ENCODE results near the gene UTP20. TPM values are rescaled to one million over a fixed set of nuclear protein-coding genes. Genes with fewer than 3 reads are reported as not detected.
A peak's percentile ranks its signal among the peaks of the same experiment; 100 is the strongest.

The UTP20 gene
- total RNA-seq (2022), result 23.7 and 24.9 TPM in 2 replicates
- Bru-seq, nascent RNA, result percentile 72 among the genes with signal in this experiment
- BruChase-seq, experiment 1, labeled RNA remaining after a 2-hour chase, result percentile 78 among the genes with signal in this experiment
- percentile 85 among the genes with signal in this experiment for BruChase-seq, experiment 2, labeled RNA remaining after a 6-hour chase
- long read RNA-seq, full-length matches to known transcripts, result 3 of 42 reads
- long read RNA-seq, partial matches to known transcripts, result 12 of 42 reads
- long read RNA-seq, other reads (novel, unspliced or antisense), result 27 of 42 reads

- peak within 1 kb of the TSS; percentile 90 for H3K27ac Mint-ChIP-seq (ENCODE audit: unreplicated experiment)
- H3K4me1 Mint-ChIP-seq (ENCODE audit: low read depth, unreplicated experiment), result peaks cover 7% of the 10 kb centered on the region
- CTCF ChIA-PET, result interaction anchor here (0.9 kb wide), 1 partner anchor 105 kb away, joined by 3 read pairs; no protein-coding TSS in a partner anchor
- POLR2A ChIA-PET, result no interaction called here
- no TSS peak for BruUV-seq (replicated peaks)
- no peaks in the 10 kb centered on the region for H3K36me3 ChIP-seq (ENCODE audit: control insufficient read depth, insufficient read depth, low read length)
- peak; percentile 91 to 93 for DNase-seq
- TF ChIP-seq, protein P1, sequence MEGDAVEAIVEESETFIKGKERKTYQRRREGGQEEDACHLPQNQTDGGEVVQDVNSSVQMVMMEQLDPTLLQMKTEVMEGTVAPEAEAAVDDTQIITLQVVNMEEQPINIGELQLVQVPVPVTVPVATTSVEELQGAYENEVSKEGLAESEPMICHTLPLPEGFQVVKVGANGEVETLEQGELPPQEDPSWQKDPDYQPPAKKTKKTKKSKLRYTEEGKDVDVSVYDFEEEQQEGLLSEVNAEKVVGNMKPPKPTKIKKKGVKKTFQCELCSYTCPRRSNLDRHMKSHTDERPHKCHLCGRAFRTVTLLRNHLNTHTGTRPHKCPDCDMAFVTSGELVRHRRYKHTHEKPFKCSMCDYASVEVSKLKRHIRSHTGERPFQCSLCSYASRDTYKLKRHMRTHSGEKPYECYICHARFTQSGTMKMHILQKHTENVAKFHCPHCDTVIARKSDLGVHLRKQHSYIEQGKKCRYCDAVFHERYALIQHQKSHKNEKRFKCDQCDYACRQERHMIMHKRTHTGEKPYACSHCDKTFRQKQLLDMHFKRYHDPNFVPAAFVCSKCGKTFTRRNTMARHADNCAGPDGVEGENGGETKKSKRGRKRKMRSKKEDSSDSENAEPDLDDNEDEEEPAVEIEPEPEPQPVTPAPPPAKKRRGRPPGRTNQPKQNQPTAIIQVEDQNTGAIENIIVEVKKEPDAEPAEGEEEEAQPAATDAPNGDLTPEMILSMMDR (IDR thresholded peaks at IDR 0.05; ENCODE audit: insufficient read depth in 1 of 2, low read depth in 1 of 2, low read length in 1 of 2, severe bottlenecking in 1 of 2, unreplicated experiment in 1 of 2), result no peak
- H3K4me1 ChIP-seq, result 0 out of 2 replicates have a peak, but pooled peaks cover 4% of the 10 kb centered on the region
- no peaks in the 10 kb centered on the region for H3K9me3 ChIP-seq
- H3K4me3 Mint-ChIP-seq (ENCODE audit: unreplicated experiment), result peak within 1 kb of the TSS; percentile 89
- H3K27me3 ChIP-seq (replicated peaks; ENCODE audit: control insufficient read depth, insufficient read depth, low read length), result no peaks in the 10 kb centered on the region; the same call in 1 of the 2 replicates
- H3K27me3 Mint-ChIP-seq (ENCODE audit: insufficient read depth, unreplicated experiment), result peaks cover 4% of the 10 kb centered on the region
- H3K4me3 ChIP-seq (ENCODE audit: low read depth, low read length), result peak within 1 kb of the TSS; percentile 84
- peaks cover 5% of the 10 kb centered on the region for H3K36me3 Mint-ChIP-seq (ENCODE audit: insufficient read depth, unreplicated experiment)
- intact Hi-C loops (cut with micrococcal nuclease; ENCODE audit: unreplicated experiment), result loop anchor here (2.0 kb wide), 1 partner anchor 451 kb away; no protein-coding TSS in a partner anchor
- H3K9me3 Mint-ChIP-seq (ENCODE audit: unreplicated experiment), result no peaks in the 10 kb centered on the region
Observed at GRCh38 chr12:101280006-101280505, at the start of gene UTP20. UTP20 (plus strand) TSS chr12:101280105; CDS start chr12:101280283, 178 bp downstream.

GRCh38 chr12:101230547-101230946 is 49.4 kb upstream of the UTP20 start:
- Histone ChIP-seq H3K4me3 (ENCODE audit: low read depth, low read length) (no peak overlapping the region), H3K4me1 (no peaks in the 10 kb centered on the region), H3K36me3 (ENCODE audit: control insufficient read depth, insufficient read depth, low read length) (no peaks in the 10 kb centered on the region), H3K9me3 (no peaks in the 10 kb centered on the region), H3K27me3 (replicated peaks; ENCODE audit: control insufficient read depth, insufficient read depth, low read length) (no peaks in the 10 kb centered on the region)
- no TSS peak for BruUV-seq (replicated peaks)
- POLR2A ChIA-PET, result no interaction called here
- H3K27ac Mint-ChIP-seq (ENCODE audit: unreplicated experiment), result no peak overlapping the region
- H3K9me3 Mint-ChIP-seq (ENCODE audit: unreplicated experiment), result no peaks in the 10 kb centered on the region
- H3K36me3 Mint-ChIP-seq (ENCODE audit: insufficient read depth, unreplicated experiment), result no peaks in the 10 kb centered on the region
- peaks cover 17% of the 10 kb centered on the region for H3K27me3 Mint-ChIP-seq (ENCODE audit: insufficient read depth, unreplicated experiment)
- TF ChIP-seq, protein P1 (IDR thresholded peaks at IDR 0.05; ENCODE audit: insufficient read depth in 1 of 2, low read depth in 1 of 2, low read length in 1 of 2, severe bottlenecking in 1 of 2, unreplicated experiment in 1 of 2), result no peak
- no peak for DNase-seq
- H3K4me1 Mint-ChIP-seq (ENCODE audit: low read depth, unreplicated experiment), result no peaks in the 10 kb centered on the region
- CTCF ChIA-PET, result no interaction called here
- intact Hi-C loops (cut with micrococcal nuclease; ENCODE audit: unreplicated experiment), result no loop called here
- no peak overlapping the region for H3K4me3 Mint-ChIP-seq (ENCODE audit: unreplicated experiment)

- TF ChIP-seq, protein P1 (IDR thresholded peaks at IDR 0.05; ENCODE audit: insufficient read depth in 1 of 2, low read depth in 1 of 2, low read length in 1 of 2, severe bottlenecking in 1 of 2, unreplicated experiment in 1 of 2), result no peak
- H3K9me3 Mint-ChIP-seq (ENCODE audit: unreplicated experiment), result no peaks in the 10 kb centered on the region
- no peaks in the 10 kb centered on the region for H3K4me1 Mint-ChIP-seq (ENCODE audit: low read depth, unreplicated experiment)
- no peak overlapping the region for H3K27ac Mint-ChIP-seq (ENCODE audit: unreplicated experiment)
- H3K36me3 Mint-ChIP-seq (ENCODE audit: insufficient read depth, unreplicated experiment), result no peaks in the 10 kb centered on the region
- no TSS peak for BruUV-seq (replicated peaks)
- Histone ChIP-seq H3K27me3 (replicated peaks; ENCODE audit: control insufficient read depth, insufficient read depth, low read length) (no peaks in the 10 kb centered on the region), H3K9me3 (no peaks in the 10 kb centered on the region), H3K4me1 (no peaks in the 10 kb centered on the region), H3K4me3 (ENCODE audit: low read depth, low read length) (no peak overlapping the region), H3K36me3 (ENCODE audit: control insufficient read depth, insufficient read depth, low read length) (no peaks in the 10 kb centered on the region)
- POLR2A ChIA-PET, result no interaction called here
- CTCF ChIA-PET, result no interaction called here
- H3K4me3 Mint-ChIP-seq (ENCODE audit: unreplicated experiment), result no peak overlapping the region
- peaks cover 14% of the 10 kb centered on the region for H3K27me3 Mint-ChIP-seq (ENCODE audit: insufficient read depth, unreplicated experiment)
- intact Hi-C loops (cut with micrococcal nuclease; ENCODE audit: unreplicated experiment), result no loop called here
- no peak for DNase-seq
Observed at GRCh38 chr12:101231636-101232035, 48.3 kb upstream of the UTP20 start.
